ENCODE measurements around the gene JUNB.
"Not testable (repeated sequence)": the region's sequence is repeated elsewhere in the genome, so short reads cannot be mapped to it uniquely, and the experiment has no call there.

Gene JUNB

GRCh38 chr19:12794971-12795381 is 3.7 kb downstream of the JUNB start:
- Histone ChIP-seq H4K91ac (ENCODE audit: low read length) (no peak overlapping the region), H3K36me3 (ENCODE audit: control insufficient read depth in 1 of 2, insufficient read depth in 2 of 2, low read depth in 1 of 2, low read length in 2 of 2) (peaks cover 12 to 21% of the 10 kb centered on the region in 2 experiments), H3K4ac (ENCODE audit: low read depth in 1 of 2, low read length in 2 of 2) (no peak overlapping the region), H4K8ac (ENCODE audit: low read length) (no peak overlapping the region), H2BK120ac (ENCODE audit: low read depth, low read length) (peak overlapping the region; percentile 29), H2AFZ (ENCODE audit: low read depth, low read length) (no peak overlapping the region), H2AK5ac (ENCODE audit: low read length, severe bottlenecking) (no peak overlapping the region), H2BK12ac (ENCODE audit: low read length in 2 of 2) (no peak overlapping the region), H3K4me1 (ENCODE audit: control insufficient read depth, insufficient read depth, low read depth, low read length) (peaks cover 27% of the 10 kb centered on the region), H3K79me1 (replicated peaks; ENCODE audit: low read length, poor library complexity, severe bottlenecking) (peaks cover 5% of the 10 kb centered on the region), H3K18ac (ENCODE audit: low read depth in 1 of 2, low read length in 2 of 2) (no peak overlapping the region), H3K27ac (ENCODE audit: low read length, poor library complexity, severe bottlenecking) (no peak overlapping the region), H3K27me3 (ENCODE audit: control insufficient read depth in 1 of 2, insufficient read depth in 1 of 2, low read length in 2 of 2) (no peaks in the 10 kb centered on the region), H3K14ac (ENCODE audit: low read length in 2 of 2) (no peak overlapping the region), H2BK15ac (ENCODE audit: low read depth, poor library complexity, severe bottlenecking) (no peak overlapping the region), H3K9ac (ENCODE audit: low read length) (peak overlapping the region; percentile 99), H3K23ac (ENCODE audit: low read length in 2 of 2) (no peak overlapping the region), H3K4me3 (ENCODE audit: insufficient read depth in 1 of 2, low read depth in 1 of 2, low read length in 2 of 2) (no peak overlapping the region), H2BK5ac (ENCODE audit: low read depth, low read length, poor library complexity, severe bottlenecking) (no peak overlapping the region), H3K4me2 (ENCODE audit: low read length, poor library complexity, severe bottlenecking) (no peak overlapping the region), H3K9me3 (ENCODE audit: control insufficient read depth, low read length) (no peaks in the 10 kb centered on the region)
- 93% methylated on average over 9 of the region's 9 CpGs for WGBS
- peak; percentile 78 for DNase-seq

GRCh38 chr19:12796146-12797071 is 5.1 kb downstream of the JUNB start:
- peaks cover 27% of the 10 kb centered on the region for H3K4me1 ChIP-seq (ENCODE audit: control insufficient read depth, insufficient read depth, low read depth, low read length)
- no peaks in the 10 kb centered on the region for H3K27me3 ChIP-seq (ENCODE audit: control insufficient read depth in 1 of 2, insufficient read depth in 1 of 2, low read length in 2 of 2)
- WGBS = 13% methylated on average over 14 of the region's 18 CpGs
- peak overlapping the region in 1 of 2 experiments; percentile 34 for H3K4me3 ChIP-seq (ENCODE audit: insufficient read depth in 1 of 2, low read depth in 1 of 2, low read length in 2 of 2)
- peak overlapping the region in 1 of 2 experiments; percentile 80 for H3K18ac ChIP-seq (ENCODE audit: low read depth in 1 of 2, low read length in 2 of 2)
- peaks cover 18% of the 10 kb centered on the region for H3K79me1 ChIP-seq (replicated peaks; ENCODE audit: low read length, poor library complexity, severe bottlenecking)
- H2AK5ac ChIP-seq (ENCODE audit: low read length, severe bottlenecking) = peak overlapping the region; percentile 63
- no peak overlapping the region for H3K14ac ChIP-seq (ENCODE audit: low read length in 2 of 2)
- H3K36me3 ChIP-seq (ENCODE audit: control insufficient read depth in 1 of 2, insufficient read depth in 2 of 2, low read depth in 1 of 2, low read length in 2 of 2) = peaks cover 14 to 26% of the 10 kb centered on the region in 2 experiments
- H3K9ac ChIP-seq (ENCODE audit: low read length) = peak overlapping the region; percentile 51
- no peak overlapping the region for H4K91ac ChIP-seq (ENCODE audit: low read length)
- no peak overlapping the region for H2AFZ ChIP-seq (ENCODE audit: low read depth, low read length)
- DNase-seq = peak; percentile 91
- peak overlapping the region in 1 of 2 experiments; percentile 74 for H3K4ac ChIP-seq (ENCODE audit: low read depth in 1 of 2, low read length in 2 of 2)
- no peak overlapping the region for H3K23ac ChIP-seq (ENCODE audit: low read length in 2 of 2)
- peak overlapping the region; percentile 6 for H3K27ac ChIP-seq (ENCODE audit: low read length, poor library complexity, severe bottlenecking)
- no peaks in the 10 kb centered on the region for H3K9me3 ChIP-seq (ENCODE audit: control insufficient read depth, low read length)
- H3K4me2 ChIP-seq (ENCODE audit: low read length, poor library complexity, severe bottlenecking) = no peak overlapping the region
- H2BK12ac ChIP-seq (ENCODE audit: low read length in 2 of 2) = peak overlapping the region in 1 of 2 experiments; percentile 61
- no peak overlapping the region for H2BK120ac ChIP-seq (ENCODE audit: low read depth, low read length)
- peak overlapping the region; percentile 0 for H2BK15ac ChIP-seq (ENCODE audit: low read depth, poor library complexity, severe bottlenecking)
- peak overlapping the region; percentile 56 for H4K8ac ChIP-seq (ENCODE audit: low read length)
- no peak overlapping the region for H2BK5ac ChIP-seq (ENCODE audit: low read depth, low read length, poor library complexity, severe bottlenecking)

- peaks cover 19% of the 10 kb centered on the region for H3K79me1 ChIP-seq (replicated peaks; ENCODE audit: low read length, poor library complexity, severe bottlenecking)
- H3K27me3 ChIP-seq (ENCODE audit: control insufficient read depth in 1 of 2, insufficient read depth in 1 of 2, low read length in 2 of 2) = no peaks in the 10 kb centered on the region
- no peak overlapping the region for H2BK5ac ChIP-seq (ENCODE audit: low read depth, low read length, poor library complexity, severe bottlenecking)
- no peak overlapping the region for H3K14ac ChIP-seq (ENCODE audit: low read length in 2 of 2)
- no peak overlapping the region for H2AFZ ChIP-seq (ENCODE audit: low read depth, low read length)
- H2BK15ac ChIP-seq (ENCODE audit: low read depth, poor library complexity, severe bottlenecking) = no peak overlapping the region
- H3K23ac ChIP-seq (ENCODE audit: low read length in 2 of 2) = no peak overlapping the region
- H3K9me3 ChIP-seq (ENCODE audit: control insufficient read depth, low read length) = no peaks in the 10 kb centered on the region
- H3K4ac ChIP-seq (ENCODE audit: low read depth in 1 of 2, low read length in 2 of 2) = no peak overlapping the region
- H4K91ac ChIP-seq (ENCODE audit: low read length) = no peak overlapping the region
- no peak overlapping the region for H3K9ac ChIP-seq (ENCODE audit: low read length)
- peaks cover 14 to 26% of the 10 kb centered on the region in 2 experiments for H3K36me3 ChIP-seq (ENCODE audit: control insufficient read depth in 1 of 2, insufficient read depth in 2 of 2, low read depth in 1 of 2, low read length in 2 of 2)
- 87% methylated on average over 6 of the region's 6 CpGs for WGBS
- no peak overlapping the region for H4K8ac ChIP-seq (ENCODE audit: low read length)
- no peak overlapping the region for H3K4me2 ChIP-seq (ENCODE audit: low read length, poor library complexity, severe bottlenecking)
- H3K4me1 ChIP-seq (ENCODE audit: control insufficient read depth, insufficient read depth, low read depth, low read length) = peaks cover 32% of the 10 kb centered on the region
- no peak overlapping the region for H2BK120ac ChIP-seq (ENCODE audit: low read depth, low read length)
- H2AK5ac ChIP-seq (ENCODE audit: low read length, severe bottlenecking) = no peak overlapping the region
- H3K27ac ChIP-seq (ENCODE audit: low read length, poor library complexity, severe bottlenecking) = no peak overlapping the region
- DNase-seq = peak; percentile 51
- H3K4me3 ChIP-seq (ENCODE audit: insufficient read depth in 1 of 2, low read depth in 1 of 2, low read length in 2 of 2) = no peak overlapping the region
- H2BK12ac ChIP-seq (ENCODE audit: low read length in 2 of 2) = no peak overlapping the region
- H3K18ac ChIP-seq (ENCODE audit: low read depth in 1 of 2, low read length in 2 of 2) = no peak overlapping the region
These were observed 5.9 kb downstream of the JUNB start for GRCh38 chr19:12797141-12797587.

GRCh38 chr19:12797607-12798006 is 6.3 kb downstream of the JUNB start:
- not testable (repeated sequence) for H3K4me3 ChIP-seq (ENCODE audit: insufficient read depth in 1 of 2, low read depth in 1 of 2, low read length in 2 of 2); H3K27ac ChIP-seq (ENCODE audit: low read length, poor library complexity, severe bottlenecking); H2BK5ac ChIP-seq (ENCODE audit: low read depth, low read length, poor library complexity, severe bottlenecking); H3K18ac ChIP-seq (ENCODE audit: low read depth in 1 of 2, low read length in 2 of 2); H4K8ac ChIP-seq (ENCODE audit: low read length); H3K27me3 ChIP-seq (ENCODE audit: control insufficient read depth in 1 of 2, insufficient read depth in 1 of 2, low read length in 2 of 2); H2AFZ ChIP-seq (ENCODE audit: low read depth, low read length); H2BK12ac ChIP-seq (ENCODE audit: low read length in 2 of 2); H3K4me2 ChIP-seq (ENCODE audit: low read length, poor library complexity, severe bottlenecking); H2BK15ac ChIP-seq (ENCODE audit: low read depth, poor library complexity, severe bottlenecking); H3K9me3 ChIP-seq (ENCODE audit: control insufficient read depth, low read length); H2BK120ac ChIP-seq (ENCODE audit: low read depth, low read length); DNase-seq; H3K23ac ChIP-seq (ENCODE audit: low read length in 2 of 2); H3K4ac ChIP-seq (ENCODE audit: low read depth in 1 of 2, low read length in 2 of 2); H3K14ac ChIP-seq (ENCODE audit: low read length in 2 of 2); H2AK5ac ChIP-seq (ENCODE audit: low read length, severe bottlenecking); H3K9ac ChIP-seq (ENCODE audit: low read length); H4K91ac ChIP-seq (ENCODE audit: low read length)
- WGBS = over 99% methylated on average over 7 of the region's 7 CpGs
- peaks cover 36% of the 10 kb centered on the region for H3K4me1 ChIP-seq (ENCODE audit: control insufficient read depth, insufficient read depth, low read depth, low read length)
- peaks cover 19% of the 10 kb centered on the region for H3K79me1 ChIP-seq (replicated peaks; ENCODE audit: low read length, poor library complexity, severe bottlenecking)
- peaks cover 14 to 23% of the 10 kb centered on the region in 2 experiments for H3K36me3 ChIP-seq (ENCODE audit: control insufficient read depth in 1 of 2, insufficient read depth in 2 of 2, low read depth in 1 of 2, low read length in 2 of 2)

All from mesenchymal stem cell (in vitro differentiated cells and primary cell).